GM23248 (cell line): ENCODE results near the gene TGFBI.

ENCODE experiments used
- EZH2 ChIP-seq: fragments of 200-600 bp; sonication (generic); IDR thresholded peaks from 2 replicates; pipeline ENCODE4 v1.6.1; 2018; ENCODE audit warnings: antibody characterized with exemption, mild to moderate bottlenecking; ENCODE audit not compliant: insufficient read depth, poor library complexity, severe bottlenecking
- EZH2phosphoT487 ChIP-seq: fragments of 200-600 bp; sonication (generic); IDR thresholded peaks from 2 replicates; pipeline ENCODE4 v1.6.1; 2018; ENCODE audit warnings: antibody characterized with exemption, moderate library complexity, mild to moderate bottlenecking, low read depth; ENCODE audit not compliant: insufficient read depth

GRCh38 chr5:135993880-135994636 lies 34.7 kb upstream of the TGFBI start:
- TF ChIP-seq EZH2phosphoT487, result 0 out of 2 replicates have a peak, but pooled peaks have one; percentile 28
- no peak for TF ChIP-seq EZH2
